ENCODE data around the gene ANTXR1. TPM values are rescaled to one million over a fixed set of nuclear protein-coding genes. Genes with fewer than 3 reads are reported as not detected.

The ANTXR1 gene
- total and polyA plus RNA-seq, 9 of the 15 experiments (the other 6 are each of a cell fraction or from before 2014, with no cell fraction given), result 0.07 to 1.00 (median 0.54) TPM

- TF ChIP-seq REST (IDR thresholded peaks at IDR 0.05; ENCODE audit: borderline replicate concordance) (no peak), REST (CRISPR knock-in tag; IDR thresholded peaks at IDR 0.05; ENCODE audit: low read depth) (no peak), GMEB1 (CRISPR knock-in tag; IDR thresholded peaks at IDR 0.05) (no peak)
Observed at GRCh38 chr2:69238449-69239031, 225.6 kb downstream of the ANTXR1 start (continued).
